Upper lobe of right lung (tissue), 1 donor: ENCODE measurements around the gene WIZ. TPM values are rescaled to one million over a fixed set of nuclear protein-coding genes. Genes with fewer than 3 reads are reported as not detected.

Experiments
- ATAC-seq: fragments of 200-7000 bp; cut with Tn5 transposase; one replicate; pipeline ENCODE4 v1.9.1; 2020; ENCODE audit warnings: mild to moderate bottlenecking, moderate library complexity
- DNase-seq: peaks from one replicate; pipeline ENCODE4 v3.0.0-alpha.2; 2020
- H3K27ac ChIP-seq: fragments of 200-600 bp; one replicate; pipeline ENCODE4 v1.8.0; 2022
- H3K27me3 ChIP-seq: fragments of 200-600 bp; one replicate; pipeline ENCODE4 v1.8.0; 2022; ENCODE audit warnings: mild to moderate bottlenecking
- H3K36me3 ChIP-seq: fragments of 200-600 bp; one replicate; pipeline ENCODE4 v1.8.0; 2022
- H3K4me1 ChIP-seq: fragments of 200-600 bp; one replicate; pipeline ENCODE4 v1.8.0; 2022
- H3K4me3 ChIP-seq: fragments of 200-600 bp; one replicate; pipeline ENCODE4 v1.8.0; 2022; ENCODE audit warnings: mild to moderate bottlenecking
- H3K9me3 ChIP-seq: fragments of 200-600 bp; one replicate; pipeline ENCODE4 v1.8.0; 2022
- intact Hi-C: fragments of 100-400 bp; cut with DNase I; formaldehyde crosslinking; loops from one replicate; pipeline ENCODE4 v1.11.0; 2022
- total RNA-seq: library from RNA; stranded (reverse); fragmentation: NEBNext Ultra II Directional; extraction: Animal tissue kit (Norgen Biotek cat#: 25700); gene quantifications from one replicate; pipeline ENCODE4 v1.2.1, GENCODE V29; 2021
- TF ChIP-seq, protein P1 (sequence below): fragments of 200-600 bp; IDR thresholded peaks from one replicate; pipeline ENCODE4 v1.8.0; 2022; ENCODE audit warnings: antibody characterized with exemption
- donor health status: DM: no; HTN: yes; CAD: no; lungs with severe emphysema.

WIZ gene
- total RNA-seq, 1 donor from 2014 or later: 30.9 TPM

DNA sequence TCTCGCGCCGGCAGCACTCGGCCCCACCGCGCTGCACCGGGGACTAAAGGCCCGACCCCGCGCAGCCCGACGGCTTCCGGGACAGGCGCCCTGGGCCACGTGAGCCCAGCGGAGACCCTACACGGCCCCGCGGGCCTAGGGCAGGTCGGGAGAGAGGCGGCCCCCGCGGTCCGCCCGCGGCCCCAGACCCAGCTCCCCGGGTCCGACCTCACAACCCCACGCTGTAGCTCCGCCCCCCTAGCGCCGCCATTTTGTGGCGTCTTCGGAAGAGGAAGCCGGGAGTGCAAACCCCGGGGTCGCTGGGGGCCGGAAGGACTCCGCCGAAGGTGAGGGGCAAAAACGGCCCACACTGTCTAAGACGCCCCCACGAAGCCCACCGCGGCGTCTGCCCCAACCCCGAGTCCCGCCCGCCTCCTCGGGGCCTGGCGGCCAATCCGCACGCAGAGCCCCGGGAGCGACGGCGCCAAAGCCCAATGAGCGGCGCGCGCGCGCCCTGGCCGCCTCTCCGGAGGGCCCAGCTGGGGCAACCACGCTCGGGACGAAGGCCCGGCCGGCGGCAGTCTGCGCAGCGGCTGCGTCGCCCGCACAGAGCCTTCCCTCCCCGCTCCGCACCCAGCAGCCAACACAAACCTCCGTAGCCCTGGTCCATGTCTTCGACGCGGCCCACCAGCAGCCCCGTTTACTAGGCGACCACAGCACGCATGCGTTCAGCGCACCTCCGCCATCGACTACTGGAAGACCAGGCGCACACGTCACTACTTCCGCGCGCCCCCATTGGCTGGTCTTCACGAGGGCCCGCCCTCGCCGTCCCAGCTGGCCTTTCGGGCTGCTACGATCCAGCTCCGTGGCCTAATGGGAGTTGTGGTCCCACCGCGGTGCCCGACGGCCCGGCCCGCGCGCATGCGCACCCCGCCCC, 70.4 kb downstream of the WIZ start, which contains the start of gene AKAP8:
AKAP8 (minus strand) TSS at position 705 of the 916 bp plus-strand sequence; CDS start at position 649, 56 bp downstream.
- Histone ChIP-seq H3K36me3 (no peaks in the 10 kb centered on the region), H3K27me3 (no peaks in the 10 kb centered on the region), H3K4me1 (peaks cover 40% of the 10 kb centered on the region), H3K4me3 (peak within 1 kb of the TSS; percentile 100), H3K9me3 (no peaks in the 10 kb centered on the region), H3K27ac (peak within 1 kb of the TSS; percentile 98)
- ATAC-seq (peak; percentile 97), DNase-seq (peak; percentile 99)
- TF ChIP-seq, protein P1, sequence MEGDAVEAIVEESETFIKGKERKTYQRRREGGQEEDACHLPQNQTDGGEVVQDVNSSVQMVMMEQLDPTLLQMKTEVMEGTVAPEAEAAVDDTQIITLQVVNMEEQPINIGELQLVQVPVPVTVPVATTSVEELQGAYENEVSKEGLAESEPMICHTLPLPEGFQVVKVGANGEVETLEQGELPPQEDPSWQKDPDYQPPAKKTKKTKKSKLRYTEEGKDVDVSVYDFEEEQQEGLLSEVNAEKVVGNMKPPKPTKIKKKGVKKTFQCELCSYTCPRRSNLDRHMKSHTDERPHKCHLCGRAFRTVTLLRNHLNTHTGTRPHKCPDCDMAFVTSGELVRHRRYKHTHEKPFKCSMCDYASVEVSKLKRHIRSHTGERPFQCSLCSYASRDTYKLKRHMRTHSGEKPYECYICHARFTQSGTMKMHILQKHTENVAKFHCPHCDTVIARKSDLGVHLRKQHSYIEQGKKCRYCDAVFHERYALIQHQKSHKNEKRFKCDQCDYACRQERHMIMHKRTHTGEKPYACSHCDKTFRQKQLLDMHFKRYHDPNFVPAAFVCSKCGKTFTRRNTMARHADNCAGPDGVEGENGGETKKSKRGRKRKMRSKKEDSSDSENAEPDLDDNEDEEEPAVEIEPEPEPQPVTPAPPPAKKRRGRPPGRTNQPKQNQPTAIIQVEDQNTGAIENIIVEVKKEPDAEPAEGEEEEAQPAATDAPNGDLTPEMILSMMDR: no peak
- intact Hi-C loops: no loop called here

DNA sequence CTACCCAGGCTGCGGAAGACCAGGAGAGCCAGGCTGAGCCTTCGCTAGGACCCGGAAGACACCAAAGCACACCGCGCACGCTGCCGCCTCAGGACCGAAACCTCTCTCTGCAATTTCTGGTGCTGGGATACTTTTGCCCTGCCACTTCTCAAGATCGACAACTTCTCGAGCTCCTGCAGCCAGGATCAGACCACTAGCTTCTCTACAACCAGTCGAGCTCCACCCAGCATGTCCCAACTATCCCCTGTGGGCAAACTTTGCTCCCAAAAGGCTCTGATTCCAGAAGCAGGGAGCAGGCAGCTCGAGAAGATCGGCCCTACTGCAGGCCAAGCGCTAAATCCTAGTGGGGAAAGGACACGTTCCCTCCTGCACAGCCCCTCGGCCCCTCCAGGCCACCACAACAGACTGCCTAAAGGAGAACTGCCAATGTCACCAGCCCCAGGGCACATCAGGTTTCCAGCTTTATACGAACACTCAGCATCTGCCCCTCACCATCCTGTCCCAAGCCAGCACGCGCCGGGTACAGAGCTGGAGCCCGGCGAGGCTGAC, 71.1 kb downstream of the WIZ start:
- Histone ChIP-seq H3K4me3 (peak overlapping the region; percentile 100), H3K27ac (peak overlapping the region; percentile 98), H3K27me3 (no peaks in the 10 kb centered on the region), H3K9me3 (no peaks in the 10 kb centered on the region), H3K4me1 (peaks cover 44% of the 10 kb centered on the region), H3K36me3 (peaks cover 7% of the 10 kb centered on the region)
- DNase-seq (peak; percentile 79), ATAC-seq (peak; percentile 5)
- TF ChIP-seq, protein P1: no peak
- intact Hi-C loops: no loop called here

DNA sequence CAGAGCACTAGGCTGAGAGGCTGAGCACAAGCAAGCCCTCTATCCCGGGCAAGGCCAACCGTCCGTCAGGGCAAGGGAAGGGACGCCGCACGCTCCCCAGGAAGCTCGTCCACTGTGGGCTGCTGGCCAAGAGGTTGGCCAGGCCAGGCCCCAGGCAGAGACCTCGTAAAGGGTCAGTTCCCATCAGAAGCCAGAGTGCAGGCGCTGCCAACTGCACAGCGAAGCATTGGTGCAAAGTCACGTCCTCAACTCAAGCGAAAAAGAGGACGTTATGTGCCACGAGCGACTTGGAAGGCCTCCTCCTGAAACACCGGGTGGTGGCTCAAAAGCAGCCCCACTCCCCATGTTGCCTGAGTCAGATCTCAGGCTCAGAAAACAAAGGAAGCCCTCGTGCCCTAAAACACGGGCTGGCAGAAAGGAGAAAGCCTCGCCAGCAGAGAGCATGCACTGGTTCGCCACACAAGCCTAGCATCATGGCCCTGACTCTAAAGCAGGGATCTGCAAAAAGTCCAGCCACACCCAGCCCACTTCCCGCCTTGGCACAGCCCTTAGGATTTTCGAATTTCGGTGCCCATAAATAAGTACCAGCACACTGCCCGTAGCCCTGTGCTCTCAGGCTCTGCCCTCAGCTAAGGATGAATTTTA, 74.8 kb downstream of the WIZ start:
- DNase-seq: no peak
- Histone ChIP-seq H3K4me1 (peaks cover 38% of the 10 kb centered on the region), H3K27me3 (no peaks in the 10 kb centered on the region), H3K27ac (peak overlapping the region; percentile 60), H3K9me3 (no peaks in the 10 kb centered on the region), H3K36me3 (peaks cover 44% of the 10 kb centered on the region), H3K4me3 (no peak overlapping the region)
- ATAC-seq: no peak
- TF ChIP-seq, protein P1: no peak
- intact Hi-C loops: no loop called here

DNA sequence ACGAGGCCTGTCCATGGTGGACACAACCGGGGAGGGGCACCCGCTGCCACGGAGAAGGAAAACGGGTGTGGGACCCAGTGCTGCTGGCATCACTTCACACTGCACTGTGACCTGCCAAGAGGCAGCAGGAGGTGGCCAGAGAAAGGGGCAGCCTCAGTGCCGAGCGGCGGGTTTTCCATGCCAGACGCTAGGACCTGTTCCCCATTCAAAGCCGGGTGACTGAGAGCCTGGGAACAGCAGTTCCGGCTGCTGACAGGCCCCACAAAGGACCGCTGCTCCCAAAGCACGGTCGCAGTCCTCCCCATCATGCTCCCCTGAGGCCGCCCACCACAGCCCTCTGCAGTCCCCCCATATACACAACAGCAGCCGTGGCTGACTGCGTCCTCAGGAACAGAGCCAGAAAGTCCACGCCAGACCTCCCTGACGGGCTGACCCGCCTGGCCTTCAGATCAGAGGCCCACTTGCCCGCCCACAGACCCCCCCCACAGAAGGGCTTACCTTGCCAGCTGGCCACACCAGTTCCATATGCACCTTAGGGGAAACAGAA, 75.6 kb downstream of the WIZ start:
- Histone ChIP-seq H3K27ac (peak overlapping the region; percentile 60), H3K4me3 (no peak overlapping the region), H3K9me3 (no peaks in the 10 kb centered on the region), H3K4me1 (peaks cover 38% of the 10 kb centered on the region), H3K27me3 (no peaks in the 10 kb centered on the region), H3K36me3 (peaks cover 52% of the 10 kb centered on the region)
- intact Hi-C loops: no loop called here
- no peak for ATAC-seq
- DNase-seq: no peak
- TF ChIP-seq, protein P1: no peak

DNA sequence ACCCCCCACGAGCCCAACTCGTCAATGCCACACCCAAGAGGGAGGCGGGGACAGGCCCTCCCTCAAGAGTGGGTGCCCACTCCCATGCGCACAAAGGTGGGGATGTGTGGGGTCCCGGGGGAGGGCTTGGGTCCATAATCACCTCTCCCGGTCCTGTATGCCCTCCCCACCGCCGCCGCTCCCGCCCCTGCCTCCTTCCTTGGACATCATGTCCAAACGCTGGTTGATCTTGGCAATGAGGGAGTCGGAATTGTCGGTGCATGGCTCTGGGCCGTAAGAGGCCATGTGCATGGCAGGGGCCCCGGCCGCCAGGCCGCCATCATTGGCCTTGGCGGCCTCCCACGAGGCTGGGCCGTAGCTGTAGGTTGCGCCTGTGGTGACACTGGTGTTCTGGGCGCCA, 76.1 kb downstream of the WIZ start:
- DNase-seq: no peak
- Histone ChIP-seq H3K9me3 (no peaks in the 10 kb centered on the region), H3K4me3 (no peak overlapping the region), H3K27ac (no peak overlapping the region), H3K36me3 (peaks cover 57% of the 10 kb centered on the region), H3K4me1 (peaks cover 38% of the 10 kb centered on the region), H3K27me3 (no peaks in the 10 kb centered on the region)
- ATAC-seq: no peak
- intact Hi-C loops: no loop called here
- TF ChIP-seq, protein P1: no peak
